IPS DF 4.7 (cell line): Measurements from ENCODE around the gene NDUFS7.

Source experiments
- DNase-seq: peaks from one replicate; pipeline ENCODE4 v3.0.0-alpha.2; 2013; ENCODE audit warnings: low spot score; ENCODE audit errors: extremely low read depth

Gene NDUFS7

DNA sequence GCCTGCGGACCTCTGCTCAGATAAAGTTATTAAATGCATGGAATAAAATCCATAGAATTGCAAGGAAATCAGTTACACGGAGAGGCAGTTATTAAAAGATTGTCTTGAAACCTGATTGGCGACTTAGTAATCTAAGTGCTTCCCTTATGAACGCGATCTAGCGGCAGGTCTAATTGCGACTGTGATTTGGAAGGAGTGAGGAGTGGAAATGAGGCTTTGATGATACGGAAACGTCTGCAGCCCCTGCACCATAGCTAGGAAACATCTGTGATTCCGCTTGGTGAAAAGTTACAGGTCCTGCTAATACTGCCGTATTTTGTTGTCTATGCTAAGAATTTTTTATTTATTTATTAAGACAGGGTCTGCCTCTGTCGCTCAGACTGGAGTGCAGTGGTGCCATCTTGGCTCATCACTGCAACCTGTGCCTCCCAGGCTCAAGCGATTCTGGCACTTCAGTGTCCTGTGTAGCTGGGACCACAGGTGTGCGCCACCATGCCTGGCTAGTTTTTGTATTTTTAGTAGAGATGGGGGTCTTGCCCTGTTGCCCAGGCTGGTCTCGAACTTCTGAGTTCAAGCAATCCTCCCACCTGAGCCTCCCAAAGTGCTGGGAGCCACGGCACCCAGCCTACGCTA lies 887 bp downstream of the NDUFS7 start:
- DNase-seq: no peak

DNA sequence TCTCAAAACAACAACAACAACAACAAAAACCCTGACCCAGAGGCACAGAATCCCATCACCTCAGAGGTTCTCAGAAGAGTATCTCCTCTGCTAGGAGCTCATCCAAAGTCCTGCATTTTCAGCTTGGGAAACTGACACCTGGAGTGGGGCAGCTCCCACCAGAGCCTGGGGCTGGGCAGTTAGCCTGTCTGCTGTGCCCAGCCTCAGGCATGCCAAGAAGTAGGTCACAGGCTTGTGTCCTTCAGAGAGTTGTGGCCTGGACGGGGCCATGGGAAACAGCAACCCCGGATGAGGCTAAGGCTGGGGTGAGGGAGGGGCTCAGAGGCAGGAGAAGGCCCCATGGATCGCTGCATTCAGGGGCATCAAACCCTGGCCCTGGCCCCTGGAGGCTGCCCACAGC lies 2.1 kb downstream of the NDUFS7 start:
- no peak for DNase-seq

DNA sequence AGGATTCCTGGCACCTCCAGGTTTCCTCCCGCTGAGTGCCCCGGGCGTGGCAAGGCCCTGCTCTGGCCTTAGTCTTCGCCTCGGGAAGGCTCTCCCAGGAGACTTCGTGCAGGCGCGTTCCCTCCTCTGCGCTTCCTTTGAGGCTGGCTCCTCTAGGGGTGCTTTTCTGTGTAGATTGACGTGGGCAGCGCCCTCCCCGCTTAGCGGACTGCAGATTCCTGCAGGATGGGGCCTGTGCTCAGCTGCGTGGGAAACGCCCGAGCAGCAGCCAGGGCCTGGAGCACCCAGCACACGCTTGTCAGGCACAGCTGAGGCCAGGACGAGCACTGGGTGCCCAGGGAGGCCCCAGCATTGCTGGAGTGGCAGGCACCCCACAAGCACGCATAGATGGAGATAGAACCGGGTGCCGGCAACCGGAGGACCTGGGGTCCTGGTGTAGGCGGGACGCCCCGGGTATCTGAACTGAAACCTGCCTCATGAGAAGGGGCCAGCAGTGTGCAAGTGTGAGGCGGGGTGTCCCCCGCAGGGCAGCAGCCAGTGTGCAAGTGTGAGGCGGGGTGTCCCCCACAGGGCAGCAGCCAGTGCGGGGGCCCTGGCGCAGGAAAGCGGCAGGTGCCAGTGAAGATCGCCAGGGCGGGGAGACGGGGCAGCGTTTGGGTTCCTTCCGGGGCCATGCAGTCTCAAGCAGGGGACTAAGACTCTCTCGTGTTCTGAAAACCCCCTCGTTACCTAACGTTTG lies 3.4 kb downstream of the NDUFS7 start:
- DNase-seq: no peak

DNA sequence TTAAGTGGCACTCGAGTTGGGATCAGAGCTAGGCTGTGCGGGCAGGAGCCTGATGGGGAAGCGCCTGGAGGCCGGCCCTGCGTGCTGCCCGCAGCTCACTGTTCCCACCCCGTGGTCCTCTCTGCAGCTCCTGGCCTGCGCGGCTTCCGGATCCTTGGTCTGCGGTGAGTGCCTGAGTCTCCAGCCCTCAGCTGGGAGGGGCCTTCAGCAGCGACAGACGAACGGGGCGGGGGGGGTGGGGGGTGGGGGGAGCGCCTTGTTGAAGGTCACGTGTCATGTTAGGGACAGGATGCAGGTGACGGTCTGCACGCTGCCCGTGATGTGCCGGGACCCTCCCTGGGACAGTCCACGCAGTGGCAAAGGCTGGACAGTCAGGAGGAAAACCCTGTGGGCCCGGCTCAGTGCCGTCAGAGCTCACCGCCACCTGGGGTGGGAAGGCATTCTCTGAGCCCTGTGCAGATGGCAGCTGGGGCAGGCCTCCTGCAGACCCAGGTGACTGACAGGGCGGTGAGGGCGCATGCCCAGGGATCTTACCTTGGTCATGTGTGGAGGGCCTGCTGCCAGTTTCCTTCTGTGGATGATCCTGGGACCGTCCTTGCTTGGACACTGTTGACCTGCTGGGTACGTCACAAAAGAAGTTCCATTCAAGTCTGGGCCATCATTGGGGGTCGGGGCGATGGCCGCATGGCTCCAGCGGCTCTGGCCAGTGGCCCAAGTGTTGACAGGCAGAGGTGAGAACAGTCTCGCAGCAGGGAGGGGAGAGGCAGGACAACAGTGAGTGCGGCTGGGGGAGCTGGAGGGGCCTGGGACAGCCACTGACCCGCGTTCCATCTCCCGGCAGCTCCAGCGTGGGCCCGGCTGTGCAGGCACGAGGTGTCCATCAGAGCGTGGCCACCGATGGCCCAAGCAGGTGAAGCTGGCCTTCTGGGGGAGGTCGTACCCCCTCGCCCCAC lies 4.3 kb downstream of the NDUFS7 start:
- no peak for DNase-seq

DNA sequence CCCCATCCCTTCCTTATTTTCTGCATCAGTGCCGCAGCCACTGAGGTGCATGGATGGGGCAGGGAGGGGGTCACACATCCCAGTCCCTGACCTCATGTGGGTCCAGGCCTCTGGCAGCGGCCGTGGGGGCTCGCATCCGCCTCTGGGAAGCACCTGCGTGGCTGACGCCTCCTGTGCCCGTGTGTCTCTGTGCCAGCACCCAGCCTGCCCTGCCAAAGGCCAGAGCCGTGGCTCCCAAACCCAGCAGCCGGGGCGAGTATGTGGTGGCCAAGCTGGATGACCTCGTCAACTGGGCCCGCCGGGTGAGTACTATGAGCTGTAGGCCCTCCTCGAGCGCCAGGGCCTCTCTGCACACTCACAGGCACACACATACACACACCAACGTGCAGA lies 4.9 kb downstream of the NDUFS7 start:
- DNase-seq: no peak

DNA sequence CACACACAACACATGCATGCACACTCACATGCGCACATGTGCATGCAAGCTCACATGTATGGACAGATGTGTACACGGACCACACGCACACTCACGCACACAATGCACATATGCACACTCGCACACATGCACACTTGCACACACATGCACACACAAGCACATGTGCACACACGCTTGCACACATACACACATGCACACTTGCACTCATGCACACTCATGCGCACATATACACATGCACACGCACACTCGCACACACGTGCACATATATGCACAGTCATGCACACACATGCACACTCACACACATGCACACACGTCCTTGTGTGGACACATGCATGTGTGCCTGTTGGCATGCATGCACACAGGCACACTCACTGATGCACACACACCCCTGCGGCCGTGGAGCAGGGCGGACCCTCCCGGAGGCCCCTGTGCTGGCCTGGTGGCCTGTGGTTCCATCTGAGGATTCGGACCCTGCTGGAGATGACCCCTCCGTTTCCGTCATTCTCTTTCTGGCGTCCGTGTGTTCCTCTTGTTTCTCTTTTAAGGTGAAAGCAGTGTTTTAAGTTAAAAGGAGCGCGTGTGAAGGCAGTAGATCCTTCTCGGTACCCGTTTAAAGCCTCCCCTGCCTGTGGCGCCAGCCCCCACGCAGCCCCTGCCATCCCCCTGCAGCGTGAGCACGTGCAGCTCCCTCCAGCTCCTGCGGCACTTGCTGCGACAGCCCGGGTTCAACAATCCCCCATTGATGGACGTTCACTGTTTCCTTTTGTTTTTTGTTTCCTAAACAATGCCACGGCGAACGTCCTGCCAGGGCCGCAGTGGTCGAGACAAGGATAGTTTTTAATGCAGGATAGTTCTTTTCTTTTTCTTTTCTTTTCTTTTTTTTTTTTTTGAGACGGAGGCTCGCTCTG lies 5.6 kb downstream of the NDUFS7 start:
- no peak for DNase-seq

DNA sequence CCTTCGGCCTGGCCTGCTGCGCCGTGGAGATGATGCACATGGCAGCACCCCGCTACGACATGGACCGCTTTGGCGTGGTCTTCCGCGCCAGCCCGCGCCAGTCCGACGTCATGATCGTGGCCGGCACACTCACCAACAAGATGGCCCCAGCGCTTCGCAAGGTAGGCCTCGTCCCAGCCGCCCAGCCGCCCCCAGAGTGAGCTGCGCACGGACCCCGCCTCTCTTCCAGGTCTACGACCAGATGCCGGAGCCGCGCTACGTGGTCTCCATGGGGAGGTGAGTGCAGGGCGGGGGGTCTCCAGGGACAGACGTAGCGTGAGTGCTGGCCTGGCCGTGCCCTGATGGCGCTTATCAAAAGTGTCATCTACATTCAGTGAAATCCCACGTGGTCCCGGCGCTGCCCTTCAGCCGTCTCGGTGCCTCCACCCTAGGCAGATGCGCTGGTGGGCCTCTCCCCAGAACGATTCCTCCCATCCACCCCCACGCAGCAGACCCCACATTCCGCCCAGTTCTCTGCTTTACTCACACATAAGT lies 7.2 kb downstream of the NDUFS7 start:
- DNase-seq: no peak

DNA sequence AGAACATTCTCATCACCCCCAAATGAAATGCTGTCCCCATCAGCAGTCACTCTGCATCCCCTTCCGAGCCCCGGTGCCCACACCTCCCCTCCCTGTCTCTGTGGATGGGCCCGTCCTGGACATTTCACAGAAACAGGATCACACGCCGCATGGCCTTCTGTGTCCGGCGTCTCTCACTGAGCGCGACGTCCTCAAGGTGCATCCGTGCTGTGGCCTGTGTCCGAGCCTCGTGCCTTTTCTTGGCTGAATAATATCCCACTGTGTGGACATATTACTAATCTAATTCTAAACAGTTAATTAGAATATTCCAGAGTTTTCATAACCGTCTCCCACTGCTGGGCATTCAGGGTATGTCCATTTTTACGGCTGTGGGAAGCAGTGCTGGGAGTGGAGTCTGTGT lies 8.7 kb downstream of the NDUFS7 start:
- DNase-seq: no peak

DNA sequence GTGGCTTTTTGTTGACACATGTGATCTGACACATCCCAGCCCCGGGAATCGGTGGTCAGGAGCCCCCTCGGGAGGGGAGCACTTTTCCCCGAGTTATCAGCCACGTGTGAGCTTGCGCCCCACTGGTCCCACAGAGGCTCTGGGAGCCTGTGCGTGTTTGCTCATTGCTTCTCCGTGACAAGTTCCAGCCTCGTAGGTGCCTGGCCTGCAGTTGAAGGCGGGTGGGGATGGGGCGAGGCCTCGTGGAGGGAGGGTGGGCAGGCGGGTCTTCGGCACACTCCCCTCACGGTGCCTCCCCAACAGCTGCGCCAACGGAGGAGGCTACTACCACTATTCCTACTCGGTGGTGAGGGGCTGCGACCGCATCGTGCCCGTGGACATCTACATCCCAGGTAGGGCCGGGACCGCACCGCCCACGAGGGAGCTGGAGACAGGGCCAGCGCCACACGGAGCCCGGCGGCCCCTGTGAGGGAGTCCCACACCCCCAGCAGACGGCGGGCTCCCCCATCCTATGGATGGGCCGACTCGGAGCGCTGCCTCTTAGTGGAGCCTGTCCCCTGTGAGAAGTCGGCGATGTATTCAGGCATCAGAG lies 9.3 kb downstream of the NDUFS7 start:
- DNase-seq: no peak

DNA sequence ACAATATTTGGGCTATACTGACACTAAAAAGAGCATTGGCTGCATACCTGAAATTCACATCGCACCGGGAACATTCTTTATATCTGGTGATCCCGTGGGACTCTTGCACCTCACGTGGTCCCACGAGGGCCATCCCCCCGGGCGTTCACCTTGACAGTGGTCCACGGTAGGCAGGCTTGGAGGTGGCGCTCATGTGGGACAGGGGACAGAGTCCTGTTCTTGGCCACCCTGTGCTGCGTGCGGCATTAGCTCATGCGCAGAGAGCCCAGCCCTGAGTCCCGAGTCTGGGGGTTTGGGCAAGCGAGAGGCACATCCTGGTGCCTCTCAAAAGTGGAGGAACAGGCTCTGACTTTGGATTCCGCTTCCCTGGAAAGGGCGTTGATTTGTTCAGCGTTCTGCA lies 10.1 kb downstream of the NDUFS7 start:
- no peak for DNase-seq

DNA sequence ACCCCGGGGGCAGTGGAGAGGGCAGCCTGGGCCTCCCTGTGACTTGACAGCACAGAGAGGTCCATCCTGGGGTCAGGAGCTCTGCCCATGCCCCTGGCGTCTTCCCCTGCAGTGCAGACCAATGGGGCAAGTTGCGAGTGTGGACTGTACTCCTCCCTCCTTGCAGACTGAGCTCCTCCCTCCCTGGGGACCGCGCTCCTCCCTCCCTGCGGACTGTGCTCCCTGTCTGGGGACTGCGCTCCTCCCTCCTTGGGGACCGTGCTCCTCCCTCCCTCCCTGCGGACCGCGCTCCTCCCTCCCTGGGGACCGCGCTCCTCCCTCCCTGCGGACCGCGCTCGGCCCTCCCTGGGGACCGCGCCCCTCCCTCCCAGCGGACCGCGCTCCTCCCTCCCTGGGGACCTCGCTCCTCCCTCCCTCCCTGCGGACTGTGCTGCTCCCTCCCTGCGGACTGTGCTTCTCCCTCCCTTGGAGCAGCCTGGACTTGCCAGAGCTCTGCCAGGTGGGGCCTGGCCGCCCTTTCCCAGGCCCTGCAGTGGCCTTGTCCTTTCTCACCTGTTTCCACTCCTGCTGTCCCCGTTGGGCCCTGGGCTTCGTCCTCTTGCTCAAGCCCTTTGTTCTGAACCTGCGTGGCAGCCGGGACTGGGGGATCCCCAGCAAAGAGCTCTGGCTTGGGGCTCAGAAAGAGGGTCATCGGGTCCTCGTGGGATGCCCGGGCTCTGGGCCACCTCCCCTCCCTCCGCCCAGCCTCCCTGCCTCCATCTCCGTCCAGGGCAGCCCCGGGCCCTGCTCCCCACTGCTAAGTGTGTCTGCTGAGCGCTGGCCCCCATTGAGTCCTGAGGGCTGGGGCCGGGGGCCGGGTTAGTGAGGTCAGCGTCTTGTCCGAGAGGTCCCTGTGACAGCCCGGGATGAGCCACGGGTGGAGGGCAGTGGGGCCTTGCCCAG lies 10.8 kb downstream of the NDUFS7 start:
- no peak for DNase-seq

DNA sequence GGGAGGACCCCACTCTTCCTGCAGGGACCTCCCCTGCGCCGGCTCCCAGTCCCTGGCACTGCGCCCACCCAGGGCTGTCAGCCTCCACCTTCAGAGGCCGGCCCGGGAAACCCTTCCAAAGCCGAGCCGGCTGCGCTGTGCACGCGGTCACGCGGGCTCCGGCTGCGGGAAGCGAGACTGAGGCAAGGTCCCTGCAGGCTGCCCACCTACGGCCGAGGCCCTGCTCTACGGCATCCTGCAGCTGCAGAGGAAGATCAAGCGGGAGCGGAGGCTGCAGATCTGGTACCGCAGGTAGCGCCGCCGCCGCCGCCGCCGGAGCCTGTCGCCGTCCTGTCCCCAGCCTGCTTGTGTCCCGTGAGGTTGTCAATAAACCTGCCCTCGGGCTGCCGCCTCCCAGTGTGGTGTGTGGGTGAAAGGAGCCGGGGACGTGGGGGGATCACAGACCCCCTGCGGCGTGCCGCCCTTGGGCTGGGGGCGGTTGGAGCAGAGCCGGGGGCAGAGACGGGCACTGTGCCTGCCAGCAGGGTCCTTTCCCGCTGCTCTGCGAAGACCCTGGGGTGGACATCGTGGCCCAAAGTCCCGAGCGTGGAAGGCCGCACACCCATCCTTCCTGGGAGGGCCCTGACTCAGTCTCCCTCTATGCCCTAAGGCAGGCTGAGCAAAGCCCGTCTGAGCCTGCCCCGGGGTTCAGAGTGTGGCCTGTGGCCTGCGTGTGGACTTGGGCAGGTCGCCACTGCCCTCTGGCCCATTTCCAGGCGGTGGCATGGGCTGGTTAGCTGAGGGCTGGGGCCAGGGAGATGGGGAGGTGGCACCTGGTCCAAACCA lies 11.7 kb downstream of the NDUFS7 start:
- no peak for DNase-seq

DNA sequence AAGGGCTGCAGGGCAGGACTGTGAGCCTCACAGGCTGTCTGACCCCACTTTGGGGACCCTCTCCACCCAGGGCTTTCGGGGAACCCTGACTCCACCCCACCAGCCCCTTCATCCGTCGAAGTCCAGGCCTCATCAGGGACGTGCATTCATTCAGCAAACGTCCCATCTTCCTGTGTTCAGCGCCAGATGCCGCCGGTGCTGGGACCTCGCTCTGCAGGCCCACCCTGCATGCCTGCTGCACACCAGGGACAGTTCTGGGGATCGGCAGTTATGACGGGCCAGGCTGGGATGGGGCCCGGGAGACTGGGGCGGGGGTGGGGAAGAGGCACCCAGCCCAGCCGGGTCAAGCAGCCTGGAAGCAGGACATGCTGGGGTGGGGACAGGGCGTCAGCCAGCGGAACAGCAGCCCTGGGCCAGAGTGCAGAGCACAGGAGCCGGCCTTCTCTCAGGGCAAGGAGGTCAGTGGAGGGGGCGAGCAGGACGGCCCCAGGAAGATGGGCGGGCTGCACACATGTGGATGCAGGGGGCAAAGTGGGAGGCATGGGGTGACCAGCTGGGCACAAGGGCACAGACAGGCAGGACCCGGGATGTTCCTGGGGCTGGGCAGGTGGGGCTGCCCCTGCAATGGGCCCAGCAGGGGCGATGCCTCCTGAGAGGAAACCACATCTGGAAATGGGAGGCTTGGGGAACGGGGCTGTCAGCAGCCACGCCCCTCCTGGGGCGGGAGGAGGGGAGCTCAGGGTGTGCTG lies 12.5 kb downstream of the NDUFS7 start:
- no peak for DNase-seq

DNA sequence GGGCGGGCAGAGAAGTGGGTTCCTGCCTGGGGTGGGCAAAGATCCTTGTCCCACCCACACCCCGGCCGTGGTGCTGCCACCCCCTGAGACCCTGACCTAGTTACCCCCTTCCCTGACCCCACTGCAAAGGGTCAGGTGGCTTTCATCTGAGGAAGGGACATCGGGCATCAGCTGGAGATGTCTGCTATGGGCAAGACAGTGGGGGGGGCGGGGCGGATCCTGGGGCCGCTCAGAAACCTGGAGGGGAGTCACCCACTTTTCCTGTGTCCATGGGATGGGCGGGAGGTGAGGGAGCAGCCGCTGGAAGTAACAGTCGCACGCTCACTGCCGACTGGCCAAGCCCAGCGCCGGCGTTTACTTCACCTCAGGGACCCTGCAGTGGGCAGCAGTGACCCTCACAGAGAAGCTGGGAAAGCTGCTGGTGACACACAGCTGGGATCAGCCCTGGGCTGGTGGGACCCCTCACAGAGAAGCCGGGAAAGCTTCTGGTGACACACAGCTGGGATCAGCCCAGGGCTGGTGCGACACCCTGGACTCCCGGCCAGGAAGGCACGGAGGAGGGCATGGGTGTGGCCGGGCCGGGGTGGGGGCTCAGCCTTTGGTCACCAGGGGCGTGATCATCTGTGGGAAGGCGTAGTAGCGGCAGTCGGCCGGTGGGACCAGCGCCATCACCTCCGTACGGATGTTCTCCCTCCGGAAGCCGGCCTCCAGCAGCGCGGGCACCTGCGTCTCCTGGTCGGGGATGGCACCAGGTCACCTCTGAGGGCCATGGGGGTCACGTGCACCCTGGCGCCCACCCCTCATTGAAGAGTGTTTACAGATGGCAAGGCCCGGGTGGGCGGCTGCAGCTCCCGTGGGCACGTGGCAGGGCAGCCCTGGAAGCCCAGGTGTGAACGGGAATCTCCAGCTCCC lies 13.3 kb downstream of the NDUFS7 start:
- no peak for DNase-seq

DNA sequence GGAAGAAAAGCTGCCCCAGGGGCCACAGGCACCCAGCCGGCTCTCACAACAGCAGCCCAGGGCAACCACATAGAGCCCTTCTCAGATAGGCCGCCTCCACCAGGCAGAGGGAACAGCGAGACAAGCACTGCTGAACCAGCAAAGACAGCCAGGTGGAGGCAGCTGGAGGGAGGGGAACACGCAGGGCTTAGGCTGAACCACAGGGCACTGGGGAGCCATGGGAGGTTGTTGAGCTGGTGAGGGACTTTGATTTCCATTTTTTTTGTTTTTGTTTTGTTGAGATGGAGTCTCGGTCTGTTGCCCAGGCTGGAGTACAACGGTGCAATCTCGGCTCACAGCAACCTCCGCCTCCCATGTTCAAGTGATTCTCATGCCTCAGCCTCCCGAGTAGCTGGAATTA lies 14.1 kb downstream of the NDUFS7 start:
- no peak for DNase-seq

DNA sequence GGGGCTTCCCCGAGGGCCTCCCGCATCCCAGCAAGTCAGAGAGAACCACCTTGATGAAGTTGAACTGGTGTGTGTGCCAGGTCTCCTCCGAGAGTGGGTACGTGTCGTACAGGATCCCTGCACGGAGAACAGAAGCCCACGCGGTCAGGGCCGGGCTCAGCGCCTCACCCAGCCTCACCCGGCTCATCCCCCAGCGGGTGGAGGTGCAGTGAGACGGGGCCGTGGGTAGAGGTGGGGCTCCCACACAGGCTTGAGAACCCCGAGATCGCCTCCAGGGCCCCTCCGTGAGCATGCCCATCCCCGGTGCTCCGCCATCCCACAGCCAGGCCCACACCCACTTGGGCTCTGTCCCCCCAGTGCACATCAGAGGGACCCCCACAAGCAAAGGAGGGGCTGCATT lies 15.4 kb downstream of the NDUFS7 start:
- no peak for DNase-seq

DNA sequence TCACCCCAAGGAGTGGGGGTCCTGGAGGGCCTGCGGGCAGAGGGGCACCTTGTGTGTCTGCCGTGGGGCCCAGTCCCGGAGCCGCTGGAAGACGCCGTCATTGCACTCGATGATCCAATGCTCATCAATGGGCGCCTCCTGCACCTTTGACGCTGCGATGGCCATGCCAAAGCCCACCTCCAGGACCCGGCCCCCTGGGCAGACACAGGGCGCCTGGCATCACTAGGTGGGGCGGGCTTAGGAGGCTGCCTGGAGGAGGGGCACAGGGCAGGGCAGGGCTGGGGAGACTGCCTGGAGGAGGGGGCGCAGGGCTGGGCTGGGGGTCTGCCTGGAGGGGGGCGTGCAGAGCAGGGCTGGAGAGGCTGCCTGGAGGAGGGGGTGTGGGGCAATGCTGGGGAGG lies 16.0 kb downstream of the NDUFS7 start:
- no peak for DNase-seq
